ENCODE data around the gene COIL. TPM values are rescaled to one million over a fixed set of nuclear protein-coding genes. Genes with fewer than 3 reads are reported as not detected.
A peak's percentile ranks its signal among the peaks of the same experiment; 100 is the strongest.

The COIL gene
- polyA plus RNA-seq, 1 donor = 21.4 TPM

DNA sequence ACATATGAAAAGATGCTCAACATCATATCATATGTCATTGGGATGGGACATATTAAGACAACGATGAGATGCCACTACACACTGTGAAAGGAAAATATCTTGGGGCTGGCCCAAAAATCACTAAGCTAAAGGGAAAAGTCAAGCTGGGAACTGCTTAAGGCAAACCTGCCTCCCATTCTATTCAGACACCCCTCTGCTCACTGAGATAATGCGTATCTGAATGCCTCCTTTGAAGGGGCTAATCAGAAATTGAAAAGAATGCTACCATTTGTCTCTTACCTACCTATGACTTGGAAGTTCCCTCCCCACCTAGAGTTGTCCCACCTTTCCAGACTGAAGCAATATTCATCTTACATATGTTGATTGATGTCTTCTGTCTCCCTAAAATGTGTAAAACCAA lies 35.8 kb downstream of the COIL start:
- Histone ChIP-seq H3K4me3 (ENCODE audit: low read length) (no peak overlapping the region), H3K27me3 (ENCODE audit: control insufficient read depth, insufficient read depth, low read length) (no peaks in the 10 kb centered on the region), H3K36me3 (ENCODE audit: control insufficient read depth, insufficient read depth, low read length) (no peaks in the 10 kb centered on the region), H3K27ac (ENCODE audit: low read length) (no peak overlapping the region), H3K9me3 (ENCODE audit: control insufficient read depth, low read depth, low read length) (no peaks in the 10 kb centered on the region), H3K4me1 (ENCODE audit: control insufficient read depth, insufficient read depth, low read length) (no peaks in the 10 kb centered on the region)
- WGBS (ENCODE audit: insufficient coverage, low lambda C conversion rate) = no CpG with 5 or more reads among the region's 2 CpGs
- DNase-seq = no peak

DNA sequence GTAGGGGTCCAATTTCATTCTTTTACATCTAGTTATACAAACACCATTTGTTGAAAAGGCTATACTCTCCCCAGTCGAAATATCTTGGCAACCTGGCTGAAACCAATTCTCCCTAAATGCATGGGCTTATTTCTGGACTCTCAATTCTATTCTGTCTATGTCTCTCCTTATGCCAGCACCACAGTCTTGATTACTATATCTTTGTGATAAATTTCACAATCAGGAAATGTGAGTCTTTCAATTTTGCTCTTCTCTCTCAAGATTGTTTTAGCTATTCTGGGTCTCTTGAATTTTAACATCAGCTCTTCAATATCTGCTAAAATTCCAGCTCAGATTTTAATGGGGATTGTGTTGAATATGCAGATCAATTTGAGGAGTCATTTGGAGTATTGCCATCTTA lies 41.1 kb downstream of the COIL start:
- H3K36me3 ChIP-seq (ENCODE audit: control insufficient read depth, insufficient read depth, low read length) = no peaks in the 10 kb centered on the region
- no peak for DNase-seq
- no peaks in the 10 kb centered on the region for H3K9me3 ChIP-seq (ENCODE audit: control insufficient read depth, low read depth, low read length)
- peaks cover 9% of the 10 kb centered on the region for H3K4me1 ChIP-seq (ENCODE audit: control insufficient read depth, insufficient read depth, low read length)
- H3K27ac ChIP-seq (ENCODE audit: low read length) = no peak overlapping the region
- no peaks in the 10 kb centered on the region for H3K27me3 ChIP-seq (ENCODE audit: control insufficient read depth, insufficient read depth, low read length)
- 100% methylated on average over 1 of the region's 1 CpG for WGBS (ENCODE audit: insufficient coverage, low lambda C conversion rate)
- H3K4me3 ChIP-seq (ENCODE audit: low read length) = no peak overlapping the region

DNA sequence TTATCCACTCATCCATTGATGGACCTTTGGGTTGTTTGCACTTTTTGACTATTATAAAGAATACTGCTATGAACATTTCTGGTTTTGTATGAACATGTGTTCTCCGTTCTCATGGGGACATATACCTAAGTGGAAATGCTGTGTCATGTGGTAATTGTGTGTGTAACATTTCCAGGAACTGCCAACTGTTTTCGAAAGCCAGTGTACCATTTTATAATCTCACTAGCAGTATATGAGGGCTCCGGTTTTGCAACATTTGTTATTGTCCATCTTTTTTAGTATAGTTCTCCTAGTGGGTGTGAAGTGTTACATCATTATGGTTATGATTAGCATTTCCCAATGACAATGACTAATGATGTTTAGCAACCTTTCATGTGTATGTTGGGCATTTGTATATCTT lies 41.9 kb downstream of the COIL start:
- peak overlapping the region; percentile 15 for H3K27ac ChIP-seq (ENCODE audit: low read length)
- no peaks in the 10 kb centered on the region for H3K27me3 ChIP-seq (ENCODE audit: control insufficient read depth, insufficient read depth, low read length)
- no peaks in the 10 kb centered on the region for H3K36me3 ChIP-seq (ENCODE audit: control insufficient read depth, insufficient read depth, low read length)
- H3K4me3 ChIP-seq (ENCODE audit: low read length) = no peak overlapping the region
- 70% methylated on average over 2 of the region's 3 CpGs for WGBS (ENCODE audit: insufficient coverage, low lambda C conversion rate)
- no peaks in the 10 kb centered on the region for H3K9me3 ChIP-seq (ENCODE audit: control insufficient read depth, low read depth, low read length)
- peak; percentile 49 to 74 for DNase-seq
- H3K4me1 ChIP-seq (ENCODE audit: control insufficient read depth, insufficient read depth, low read length) = peaks cover 9% of the 10 kb centered on the region

DNA sequence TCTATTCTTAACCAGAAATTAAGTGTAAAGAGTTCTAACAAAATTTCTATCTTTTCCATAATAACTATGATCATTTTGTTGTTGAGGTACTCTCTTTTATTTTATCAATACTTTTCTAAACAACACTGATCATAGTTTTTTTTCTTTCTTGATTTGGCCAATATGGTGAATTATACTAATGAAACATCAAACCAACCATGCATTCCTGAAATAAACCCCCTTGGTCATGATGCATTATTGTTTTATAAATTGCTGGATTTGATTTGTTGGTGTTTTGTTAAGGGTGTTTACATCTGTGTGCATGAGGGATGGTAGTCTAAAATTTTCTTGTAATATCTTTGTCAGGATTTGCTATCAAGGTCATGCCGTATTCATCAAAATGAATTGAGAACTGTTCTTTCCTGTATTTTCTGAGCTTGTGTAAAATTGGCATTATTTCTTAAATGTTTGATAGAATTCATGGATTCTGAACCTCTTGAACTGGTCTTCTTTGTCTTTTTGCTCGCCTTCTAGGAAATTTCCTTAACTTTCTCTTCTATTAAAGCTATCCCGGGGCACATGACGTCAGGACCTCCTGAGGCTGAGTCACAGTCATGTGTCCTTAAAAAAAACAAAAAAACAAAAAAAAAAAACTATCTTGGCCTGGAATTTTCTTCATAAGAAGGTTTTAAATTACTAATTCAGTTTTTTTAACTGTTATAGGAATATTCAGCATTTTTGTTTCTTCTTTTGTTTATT lies 43.1 kb downstream of the COIL start:
- no peak for DNase-seq
- no peaks in the 10 kb centered on the region for H3K9me3 ChIP-seq (ENCODE audit: control insufficient read depth, low read depth, low read length)
- H3K4me1 ChIP-seq (ENCODE audit: control insufficient read depth, insufficient read depth, low read length) = peaks cover 9% of the 10 kb centered on the region
- H3K27ac ChIP-seq (ENCODE audit: low read length) = no peak overlapping the region
- H3K36me3 ChIP-seq (ENCODE audit: control insufficient read depth, insufficient read depth, low read length) = no peaks in the 10 kb centered on the region
- no peak overlapping the region for H3K4me3 ChIP-seq (ENCODE audit: low read length)
- 97% methylated on average over 4 of the region's 4 CpGs for WGBS (ENCODE audit: insufficient coverage, low lambda C conversion rate)
- no peaks in the 10 kb centered on the region for H3K27me3 ChIP-seq (ENCODE audit: control insufficient read depth, insufficient read depth, low read length)

DNA sequence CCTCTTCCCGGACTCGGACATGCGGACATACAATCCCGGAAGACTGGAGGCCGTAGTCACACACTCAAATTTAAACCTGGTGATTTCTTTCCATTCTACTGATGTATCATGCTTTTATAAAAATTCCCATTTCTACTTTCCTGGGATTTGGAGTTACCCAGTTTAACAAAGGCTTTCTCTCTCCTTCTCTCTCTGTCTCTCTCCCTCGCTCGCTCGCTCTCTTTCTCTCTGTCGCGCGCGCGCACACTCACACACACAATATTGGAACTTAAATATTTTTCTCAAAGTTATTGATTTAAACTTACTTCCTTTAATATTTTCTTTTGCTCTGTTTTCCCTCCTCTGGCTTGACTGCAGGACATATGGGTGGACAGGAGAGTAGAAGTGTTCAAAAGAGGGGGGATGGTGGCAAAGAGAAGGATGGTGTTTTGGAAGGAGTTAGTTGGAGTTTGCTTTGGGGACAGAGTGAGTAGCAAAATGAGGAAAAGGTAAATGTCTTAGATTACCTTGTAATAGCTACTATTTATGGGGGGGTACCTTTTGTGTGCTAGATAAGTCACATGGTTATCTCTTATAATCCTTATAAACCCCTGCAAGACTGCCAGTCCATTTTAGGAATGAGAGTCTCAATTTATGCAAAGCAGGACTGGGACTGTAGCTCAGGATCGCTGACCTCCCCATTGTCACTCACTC lies 46.1 kb downstream of the COIL start:
- Histone ChIP-seq H3K27me3 (ENCODE audit: control insufficient read depth, insufficient read depth, low read length) (no peaks in the 10 kb centered on the region), H3K36me3 (ENCODE audit: control insufficient read depth, insufficient read depth, low read length) (no peaks in the 10 kb centered on the region), H3K9me3 (ENCODE audit: control insufficient read depth, low read depth, low read length) (no peaks in the 10 kb centered on the region), H3K4me3 (ENCODE audit: low read length) (peak overlapping the region; percentile 96), H3K27ac (ENCODE audit: low read length) (peak overlapping the region; percentile 89), H3K4me1 (ENCODE audit: control insufficient read depth, insufficient read depth, low read length) (peaks cover 21% of the 10 kb centered on the region)
- WGBS (ENCODE audit: insufficient coverage, low lambda C conversion rate) = 0% methylated on average over 4 of the region's 14 CpGs
- no peak for DNase-seq

DNA sequence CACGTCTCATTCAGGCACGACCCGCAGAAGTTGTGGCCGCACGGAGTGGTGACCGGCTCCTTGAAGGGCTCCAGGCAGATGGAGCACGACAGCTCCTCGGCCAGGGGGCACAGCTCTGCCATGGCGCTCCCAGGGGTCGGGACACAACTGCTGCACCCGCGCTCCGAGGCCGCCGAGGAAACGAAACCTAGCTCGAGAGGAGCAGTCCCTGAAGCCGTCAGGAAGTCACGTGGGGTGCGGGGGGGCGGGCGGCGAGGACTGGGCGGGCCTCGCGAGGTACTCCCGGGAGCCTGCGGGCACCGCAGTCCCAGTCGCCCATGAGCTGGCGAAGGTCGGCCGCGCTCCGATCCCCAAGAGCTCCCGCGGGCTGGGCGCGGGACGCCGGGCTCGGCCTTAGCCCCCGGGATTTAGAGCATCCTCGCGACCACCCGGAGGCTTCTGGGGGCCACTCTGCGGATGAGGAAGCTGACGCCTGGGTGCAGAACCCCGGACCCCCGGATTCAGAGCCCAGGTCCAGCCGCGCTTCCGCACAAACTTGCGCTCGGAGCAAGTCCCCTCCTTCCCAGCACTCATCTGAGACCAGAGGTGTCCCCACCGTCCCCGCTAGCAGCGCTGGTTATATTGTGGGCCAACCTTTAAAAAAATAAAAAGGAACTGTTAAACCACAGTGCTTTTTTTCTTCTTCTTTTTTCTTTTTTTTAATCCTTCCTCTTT lies 46.8 kb downstream of the COIL start, which contains the start of gene TRIM25:
Gene TRIM25, minus strand, starts transcription at position 183 of the 714 bp plus-strand sequence. Its CDS starts 61 bp downstream, at position 122.
- Histone ChIP-seq H3K27me3 (ENCODE audit: control insufficient read depth, insufficient read depth, low read length) (no peaks in the 10 kb centered on the region), H3K4me3 (ENCODE audit: low read length) (peak within 1 kb of the TSS; percentile 96), H3K27ac (ENCODE audit: low read length) (peak within 1 kb of the TSS; percentile 89), H3K9me3 (ENCODE audit: control insufficient read depth, low read depth, low read length) (no peaks in the 10 kb centered on the region), H3K4me1 (ENCODE audit: control insufficient read depth, insufficient read depth, low read length) (peaks cover 20% of the 10 kb centered on the region), H3K36me3 (ENCODE audit: control insufficient read depth, insufficient read depth, low read length) (no peaks in the 10 kb centered on the region)
- peak; percentile 96 to 97 for DNase-seq
- 0% methylated on average over 1 of the region's 58 CpGs for WGBS (ENCODE audit: insufficient coverage, low lambda C conversion rate)

DNA sequence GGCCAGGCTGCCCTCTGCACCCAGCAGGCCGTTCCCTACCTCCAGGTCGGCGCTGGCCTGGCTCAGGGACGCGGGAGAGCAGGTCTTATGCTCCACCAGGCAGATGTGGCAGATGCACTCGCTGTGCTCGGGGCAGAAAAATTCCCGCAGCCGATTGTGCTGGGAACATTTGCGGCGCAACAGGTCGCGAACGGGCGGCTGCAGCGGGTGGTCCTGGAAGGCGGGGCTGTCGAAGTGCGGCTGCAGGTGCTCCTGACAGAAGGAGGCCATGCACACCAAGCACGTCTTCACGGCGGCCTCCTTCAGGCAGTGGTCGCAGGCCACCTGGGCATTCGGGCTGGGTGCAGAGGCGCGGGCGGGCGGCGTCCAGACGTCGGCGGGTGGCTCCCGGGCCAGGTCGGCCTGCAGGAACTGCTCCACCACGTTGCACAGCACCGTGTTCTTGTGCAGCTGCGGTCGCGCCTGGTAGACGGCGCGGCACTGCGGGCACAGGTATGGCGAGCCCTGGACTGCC lies 47.4 kb downstream of the COIL start:
- peaks cover 20% of the 10 kb centered on the region for H3K4me1 ChIP-seq (ENCODE audit: control insufficient read depth, insufficient read depth, low read length)
- DNase-seq = no peak
- WGBS (ENCODE audit: insufficient coverage, low lambda C conversion rate) = no CpG with 5 or more reads among the region's 44 CpGs

DNA sequence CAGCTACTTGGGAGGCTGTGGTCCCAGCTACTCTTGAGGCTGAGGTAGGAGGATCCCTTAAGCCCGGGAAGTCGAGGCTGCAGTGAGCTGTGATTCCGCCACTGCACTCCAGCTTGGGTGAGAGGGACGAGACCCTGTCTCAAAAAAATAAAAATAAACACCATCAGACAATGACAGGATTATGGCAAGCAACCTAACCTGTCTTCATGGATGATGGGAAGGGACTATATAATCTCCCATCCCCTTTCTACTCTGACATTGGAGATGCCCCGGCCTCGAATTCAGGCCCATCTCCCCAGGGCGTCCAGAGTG lies 47.9 kb downstream of the COIL start:
- Histone ChIP-seq H3K27me3 (ENCODE audit: control insufficient read depth, insufficient read depth, low read length) (no peaks in the 10 kb centered on the region), H3K4me1 (ENCODE audit: control insufficient read depth, insufficient read depth, low read length) (peaks cover 20% of the 10 kb centered on the region), H3K9me3 (ENCODE audit: control insufficient read depth, low read depth, low read length) (no peaks in the 10 kb centered on the region), H3K27ac (ENCODE audit: low read length) (peak overlapping the region; percentile 89), H3K4me3 (ENCODE audit: low read length) (peak overlapping the region; percentile 96), H3K36me3 (ENCODE audit: control insufficient read depth, insufficient read depth, low read length) (peaks cover 9% of the 10 kb centered on the region)
- DNase-seq = peak in 1 of 2 donors; percentile 24
- WGBS (ENCODE audit: insufficient coverage, low lambda C conversion rate) = no CpG with 5 or more reads among the region's 7 CpGs

More for the DNA sequence above, 47.4 kb downstream of the COIL start:
- H3K36me3 ChIP-seq (ENCODE audit: control insufficient read depth, insufficient read depth, low read length) = peaks cover 5% of the 10 kb centered on the region
- peak overlapping the region; percentile 89 for H3K27ac ChIP-seq (ENCODE audit: low read length)
- peak overlapping the region; percentile 96 for H3K4me3 ChIP-seq (ENCODE audit: low read length)
- no peaks in the 10 kb centered on the region for H3K9me3 ChIP-seq (ENCODE audit: control insufficient read depth, low read depth, low read length)
- no peaks in the 10 kb centered on the region for H3K27me3 ChIP-seq (ENCODE audit: control insufficient read depth, insufficient read depth, low read length)

DNA sequence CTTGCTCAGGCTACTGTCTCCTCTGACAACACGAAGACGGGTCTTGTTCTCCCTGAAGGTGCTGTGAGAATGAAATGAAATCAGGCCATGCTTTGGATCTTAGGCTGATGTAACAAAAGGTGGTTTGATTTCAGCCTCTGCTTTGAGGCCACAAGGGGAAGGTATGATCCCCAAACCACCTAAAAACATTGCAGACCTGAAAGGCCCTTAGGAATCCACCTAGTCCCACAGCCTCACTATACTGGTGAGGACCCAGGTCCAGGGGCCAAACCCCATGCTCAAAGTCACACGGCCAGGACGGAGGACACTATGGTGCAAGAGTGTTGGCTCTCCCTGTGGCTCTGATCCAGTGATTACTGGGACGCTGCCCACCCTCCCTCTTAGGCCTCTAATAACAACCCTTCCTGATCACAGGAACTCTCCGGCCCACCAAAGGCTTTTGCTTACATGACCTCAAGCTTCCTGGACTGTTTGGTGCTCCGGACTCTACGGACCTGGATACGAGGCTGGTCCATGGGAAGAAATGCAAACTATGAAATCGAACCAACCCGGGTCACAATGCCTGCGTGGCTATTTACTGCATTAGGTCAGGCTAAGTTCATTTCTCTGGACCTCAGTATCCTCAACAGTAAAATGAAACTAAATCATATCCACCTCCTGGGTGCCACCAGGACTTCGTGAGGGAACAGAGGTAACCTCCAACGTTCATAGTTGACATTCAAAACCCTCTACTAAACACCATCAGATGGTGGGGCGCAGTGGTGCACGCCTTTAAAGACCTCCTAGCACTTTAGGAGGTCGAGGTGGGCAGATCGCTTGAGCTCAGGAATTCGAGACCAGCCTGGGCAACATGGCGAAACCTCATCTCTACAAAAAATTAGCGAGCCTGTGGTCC lies 48.5 kb downstream of the COIL start:
- H3K4me3 ChIP-seq (ENCODE audit: low read length) = peak overlapping the region; percentile 96
- H3K27ac ChIP-seq (ENCODE audit: low read length) = peak overlapping the region; percentile 89
- peak in 1 of 2 donors; percentile 66 for DNase-seq
- no CpG with 5 or more reads among the region's 21 CpGs for whole genome bisulfite sequencing (ENCODE audit: insufficient coverage, low lambda C conversion rate)
- H3K27me3 ChIP-seq (ENCODE audit: control insufficient read depth, insufficient read depth, low read length) = no peaks in the 10 kb centered on the region
- H3K9me3 ChIP-seq (ENCODE audit: control insufficient read depth, low read depth, low read length) = no peaks in the 10 kb centered on the region
- H3K4me1 ChIP-seq (ENCODE audit: control insufficient read depth, insufficient read depth, low read length) = peaks cover 20% of the 10 kb centered on the region
- peaks cover 15% of the 10 kb centered on the region for H3K36me3 ChIP-seq (ENCODE audit: control insufficient read depth, insufficient read depth, low read length)

Data from large intestine (tissue), 3 donors.